Measurements from ENCODE around the gene COL9A1.

GRCh38 chr6:70303034-70303525 lies at the start of gene COL9A1:
- no peak for TF ChIP-seq TCF7L2 (IDR thresholded peaks at IDR 0.05; ENCODE audit: borderline replicate concordance, extremely low read depth, insufficient read depth, insufficient read length)
- no peak for TF ChIP-seq CTCF (IDR thresholded peaks at IDR 0.05 in 2 of 3, conservative IDR thresholded peaks at IDR 0.05 in 1 of 3; ENCODE audit: borderline replicate concordance in 1 of 3, insufficient read depth in 1 of 3, low read depth in 2 of 3, low read length in 2 of 3)

Measured in HCT116 (cell line).